ENCODE measurements around the gene CA5A. TPM values are rescaled to one million over a fixed set of nuclear protein-coding genes. Genes with fewer than 3 reads are reported as not detected.

Gene CA5A
- total RNA-seq, 1 experiment from 2014 or later, result 1.7 TPM

DNA sequence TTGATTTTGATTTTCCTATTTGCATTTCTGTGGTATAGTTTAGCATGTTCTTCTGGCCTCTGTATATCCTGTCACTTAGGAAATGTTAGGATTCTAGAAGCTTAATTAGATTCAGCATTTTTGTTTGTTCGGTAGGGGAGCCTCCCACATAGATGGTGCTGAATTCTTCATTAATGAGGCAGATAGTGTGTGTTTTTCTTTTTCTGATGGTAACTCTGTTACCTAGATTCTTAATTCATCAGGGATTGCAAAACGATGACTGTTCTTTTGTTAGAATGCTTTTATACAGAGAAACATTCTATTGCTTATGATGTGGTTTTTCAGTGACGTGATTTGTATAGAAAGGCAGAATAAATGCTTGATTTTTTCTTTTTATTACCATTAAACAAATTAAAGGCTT is 33.9 kb upstream of the CA5A start:
- no peaks in the 10 kb centered on the region for H3K27me3 Mint-ChIP-seq (ENCODE audit: insufficient read depth, unreplicated experiment)
- H3K27ac Mint-ChIP-seq (ENCODE audit: unreplicated experiment), result no peak overlapping the region
- H3K36me3 Mint-ChIP-seq (ENCODE audit: insufficient read depth, unreplicated experiment), result peaks cover 32% of the 10 kb centered on the region
- 0 out of 2 replicates have a peak, but pooled peaks cover 3% of the 10 kb centered on the region for H3K4me1 ChIP-seq
- H3K36me3 ChIP-seq (ENCODE audit: control insufficient read depth, insufficient read depth, low read length), result 0 out of 2 replicates have a peak, but pooled peaks cover 1% of the 10 kb centered on the region
- H3K4me3 Mint-ChIP-seq (ENCODE audit: unreplicated experiment), result no peak overlapping the region
- CTCF ChIA-PET, result no interaction called here
- no peak overlapping the region for H3K4me3 ChIP-seq (ENCODE audit: low read depth, low read length)
- intact Hi-C loops (cut with micrococcal nuclease; ENCODE audit: unreplicated experiment), result no loop called here
- H3K27me3 ChIP-seq (replicated peaks; ENCODE audit: control insufficient read depth, insufficient read depth, low read length), result no peaks in the 10 kb centered on the region
- H3K9me3 ChIP-seq, result peaks cover 17% of the 10 kb centered on the region
- no TSS peak for BruUV-seq (replicated peaks)
- POLR2A ChIA-PET, result no interaction called here
- H3K4me1 Mint-ChIP-seq (ENCODE audit: low read depth, unreplicated experiment), result peaks cover 2% of the 10 kb centered on the region
- peaks cover 29% of the 10 kb centered on the region for H3K9me3 Mint-ChIP-seq (ENCODE audit: unreplicated experiment)
- no peak for DNase-seq
- no peak for TF ChIP-seq CTCF (IDR thresholded peaks at IDR 0.05; ENCODE audit: insufficient read depth in 1 of 2, low read depth in 1 of 2, low read length in 1 of 2, severe bottlenecking in 1 of 2, unreplicated experiment in 1 of 2)

DNA sequence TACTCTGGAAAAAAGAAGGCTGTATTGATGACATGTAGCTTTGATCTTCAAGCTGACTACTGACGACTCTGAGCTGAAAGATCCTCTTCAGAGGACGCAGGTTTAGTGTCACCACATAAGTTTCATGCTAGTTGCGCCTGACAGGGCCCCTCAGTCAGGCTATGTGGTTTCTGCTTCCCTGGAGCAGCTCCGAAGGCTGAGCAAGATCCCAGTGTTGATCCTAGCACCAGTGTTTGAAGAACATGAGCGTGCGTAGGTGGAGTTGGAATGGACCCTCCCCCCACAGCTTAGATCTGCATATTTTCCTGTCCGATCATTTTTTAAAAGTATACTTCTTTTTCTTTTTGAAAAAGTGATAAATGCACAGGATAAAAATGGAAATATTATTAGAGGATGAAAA is 32.2 kb upstream of the CA5A start:
- Histone ChIP-seq H3K27me3 (replicated peaks; ENCODE audit: control insufficient read depth, insufficient read depth, low read length) (no peaks in the 10 kb centered on the region), H3K36me3 (ENCODE audit: control insufficient read depth, insufficient read depth, low read length) (peaks cover 1% of the 10 kb centered on the region; the same call in 1 of the 2 replicates), H3K4me3 (ENCODE audit: low read depth, low read length) (no peak overlapping the region), H3K9me3 (peaks cover 17% of the 10 kb centered on the region), H3K4me1 (0 out of 2 replicates have a peak, but pooled peaks cover 3% of the 10 kb centered on the region)
- peak in 1 of 2 experiments; percentile 24 for DNase-seq
- no TSS peak for BruUV-seq (replicated peaks)
- Mint-ChIP-seq H3K36me3 (ENCODE audit: insufficient read depth, unreplicated experiment) (peaks cover 32% of the 10 kb centered on the region), H3K9me3 (ENCODE audit: unreplicated experiment) (peaks cover 29% of the 10 kb centered on the region), H3K27ac (ENCODE audit: unreplicated experiment) (no peak overlapping the region), H3K4me3 (ENCODE audit: unreplicated experiment) (no peak overlapping the region), H3K4me1 (ENCODE audit: low read depth, unreplicated experiment) (peaks cover 7% of the 10 kb centered on the region), H3K27me3 (ENCODE audit: insufficient read depth, unreplicated experiment) (no peaks in the 10 kb centered on the region)
- TF ChIP-seq CTCF (IDR thresholded peaks at IDR 0.05; ENCODE audit: insufficient read depth in 1 of 2, low read depth in 1 of 2, low read length in 1 of 2, severe bottlenecking in 1 of 2, unreplicated experiment in 1 of 2), result no peak
- intact Hi-C loops (cut with micrococcal nuclease; ENCODE audit: unreplicated experiment), result no loop called here
- POLR2A ChIA-PET, result no interaction called here
- CTCF ChIA-PET, result no interaction called here

DNA sequence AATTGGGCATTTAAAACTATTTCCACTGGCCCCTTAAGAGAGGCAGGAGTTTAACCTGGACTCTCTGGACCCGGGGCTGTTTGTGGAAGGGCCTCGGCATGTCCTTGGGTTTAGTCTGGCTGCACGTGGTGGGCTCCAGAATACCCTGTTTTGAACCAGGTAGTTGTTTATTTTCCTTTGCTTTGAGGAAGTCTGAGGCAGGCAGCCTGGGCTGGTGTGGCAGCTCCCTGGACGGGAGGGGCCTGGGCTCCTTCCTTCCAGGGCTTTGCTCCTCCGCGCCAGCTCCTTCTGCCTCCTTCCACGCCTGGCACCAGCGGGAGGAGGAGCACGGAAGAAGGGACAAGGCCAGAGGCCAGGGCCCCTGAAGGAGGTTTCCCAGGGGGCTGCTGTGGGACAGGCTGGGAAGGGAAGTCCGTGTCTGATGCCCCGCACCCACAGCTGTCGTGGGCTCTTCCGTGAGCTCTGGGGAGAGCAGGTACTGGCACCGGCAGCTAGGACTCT is 30.4 kb upstream of the CA5A start:
- DNase-seq, result no peak
- ChIA-PET CTCF (interaction anchor here (0.6 kb wide), 1 partner anchor 21 kb away, joined by 3 read pairs; no protein-coding TSS in a partner anchor), POLR2A (no interaction called here)
- no peak overlapping the region for H3K4me3 ChIP-seq (ENCODE audit: low read depth, low read length)
- Mint-ChIP-seq H3K4me1 (ENCODE audit: low read depth, unreplicated experiment) (peaks cover 7% of the 10 kb centered on the region), H3K27ac (ENCODE audit: unreplicated experiment) (peak overlapping the region; percentile 48), H3K9me3 (ENCODE audit: unreplicated experiment) (peaks cover 13% of the 10 kb centered on the region), H3K4me3 (ENCODE audit: unreplicated experiment) (no peak overlapping the region), H3K27me3 (ENCODE audit: insufficient read depth, unreplicated experiment) (no peaks in the 10 kb centered on the region), H3K36me3 (ENCODE audit: insufficient read depth, unreplicated experiment) (peaks cover 18% of the 10 kb centered on the region)
- TF ChIP-seq CTCF (IDR thresholded peaks at IDR 0.05; ENCODE audit: insufficient read depth in 1 of 2, low read depth in 1 of 2, low read length in 1 of 2, severe bottlenecking in 1 of 2, unreplicated experiment in 1 of 2), result no peak
- peaks cover 4% of the 10 kb centered on the region; the same call in 1 of the 2 replicates for H3K4me1 ChIP-seq
- H3K36me3 ChIP-seq (ENCODE audit: control insufficient read depth, insufficient read depth, low read length), result peaks cover 1% of the 10 kb centered on the region; the same call in 1 of the 2 replicates
- no peaks in the 10 kb centered on the region for H3K27me3 ChIP-seq (replicated peaks; ENCODE audit: control insufficient read depth, insufficient read depth, low read length)
- peaks cover 8% of the 10 kb centered on the region for H3K9me3 ChIP-seq
- intact Hi-C loops (cut with micrococcal nuclease; ENCODE audit: unreplicated experiment), result no loop called here
- no TSS peak for BruUV-seq (replicated peaks)
